Measurements from ENCODE around the gene OPN1SW.

DNA sequence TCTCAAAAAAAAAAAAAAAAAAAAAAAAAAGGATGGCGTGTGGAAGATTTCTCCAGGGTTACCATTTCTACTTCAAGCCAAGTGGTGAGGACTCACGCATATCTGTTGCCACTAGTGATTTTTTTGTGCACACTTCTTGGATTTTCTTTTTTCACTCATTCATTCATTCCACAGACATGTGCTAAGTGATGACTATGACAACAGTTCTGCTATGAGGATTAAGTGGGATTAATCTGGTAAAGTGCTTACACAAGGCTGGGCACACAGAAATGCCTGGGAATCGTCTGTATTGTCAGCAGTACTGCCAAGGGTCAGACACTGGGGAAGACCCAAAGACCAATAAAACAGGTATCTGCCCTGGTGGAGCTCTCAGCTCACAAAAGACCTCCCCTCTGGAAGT, 6.3 kb upstream of the OPN1SW start:
- TF ChIP-seq GATA2 (IDR thresholded peaks at IDR 0.05; ENCODE audit: low read depth, low read length) (no peak), GATA3 (IDR thresholded peaks at IDR 0.05; ENCODE audit: low read depth, low read length) (no peak)

Measured in SH-SY5Y (cell line).